Medulla oblongata (tissue), 1 donor: ENCODE measurements around the gene FHAD1.
"Not testable (repeated sequence)": the region's sequence is repeated elsewhere in the genome, so short reads cannot be mapped to it uniquely, and the experiment has no call there.

Experiments used
- DNase-seq: peaks from one replicate; pipeline ENCODE4 v3.0.0-alpha.2; 2015; ENCODE audit errors: extremely low spot score

Gene FHAD1

GRCh38 chr1:15276691-15277446 lies 29.8 kb downstream of the FHAD1 start:
- DNase-seq = no peak

- DNase-seq = peak; percentile 29
These were observed 30.4 kb downstream of the FHAD1 start for GRCh38 chr1:15277447-15277838.

- DNase-seq = no peak
These were observed 30.9 kb downstream of the FHAD1 start for GRCh38 chr1:15277933-15278332.

GRCh38 chr1:15279576-15280230 lies 32.7 kb downstream of the FHAD1 start:
- DNase-seq = no peak

- no peak for DNase-seq
These were observed 33.4 kb downstream of the FHAD1 start for GRCh38 chr1:15280416-15280815.

GRCh38 chr1:15282038-15282437 lies 35.0 kb downstream of the FHAD1 start:
- peak; percentile 31 for DNase-seq

- DNase-seq = peak; percentile 44
These were observed 35.9 kb downstream of the FHAD1 start for GRCh38 chr1:15282810-15283474.

GRCh38 chr1:15283526-15283925 lies 36.5 kb downstream of the FHAD1 start:
- peak; percentile 17 for DNase-seq

GRCh38 chr1:15286452-15286851 lies 39.4 kb downstream of the FHAD1 start:
- no peak for DNase-seq

GRCh38 chr1:15287035-15287979 lies 40.3 kb downstream of the FHAD1 start:
- no peak for DNase-seq

- DNase-seq = no peak
These were observed 41.3 kb downstream of the FHAD1 start for GRCh38 chr1:15288173-15288926.

- DNase-seq = no peak
These were observed 42.2 kb downstream of the FHAD1 start for GRCh38 chr1:15289251-15289651.

GRCh38 chr1:15290382-15290781 lies 43.4 kb downstream of the FHAD1 start:
- DNase-seq = no peak

- DNase-seq = no peak
These were observed 48.7 kb downstream of the FHAD1 start for GRCh38 chr1:15295696-15296095.

- DNase-seq = no peak
These were observed 49.7 kb downstream of the FHAD1 start for GRCh38 chr1:15296585-15297321.

- DNase-seq = not testable (repeated sequence)
These were observed 51.0 kb downstream of the FHAD1 start for GRCh38 chr1:15297975-15298374.

- DNase-seq = no peak
These were observed 52.2 kb downstream of the FHAD1 start for GRCh38 chr1:15299179-15299578.

GRCh38 chr1:15299806-15300205 lies 52.8 kb downstream of the FHAD1 start:
- no peak for DNase-seq

GRCh38 chr1:15303935-15304334 lies 56.9 kb downstream of the FHAD1 start:
- no peak for DNase-seq
